Cardiac muscle cell (in vitro differentiated cells and primary cell): ENCODE measurements around the gene LRRC4C. TPM values are rescaled to one million over a fixed set of nuclear protein-coding genes. Genes with fewer than 3 reads are reported as not detected.

Experiments
- DNase-seq, 2 donors: peaks; one replicate each; pipeline versions ENCODE4 v3.0.0 to v3.0.0-alpha.2; 2010 to 2017; ENCODE audit warnings: low read depth in 1 of 2, low spot score in 1 of 2
- H3K27ac ChIP-seq: fragments of 200-600 bp; sonication (generic); 2 replicates; pipeline ENCODE4 v1.5.1; 2016
- H3K27me3 ChIP-seq: fragments of 200-600 bp; sonication (generic); 2 replicates; pipeline ENCODE4 v1.6.0; 2016; ENCODE audit warnings: control low read depth
- H3K36me3 ChIP-seq: fragments of 200-600 bp; sonication (generic); 2 replicates; pipeline ENCODE4 v1.5.1; 2016; ENCODE audit warnings: control low read depth
- H3K4me1 ChIP-seq: fragments of 200-600 bp; sonication (generic); 2 replicates; pipeline ENCODE4 v1.8.1; 2017; ENCODE audit warnings: low read depth, mild to moderate bottlenecking, mixed run types
- H3K4me3 ChIP-seq: fragments of 200-600 bp; sonication (generic); 2 replicates; pipeline ENCODE4 v1.5.1; 2016; ENCODE audit warnings: mild to moderate bottlenecking
- H3K9me3 ChIP-seq: fragments of 200-600 bp; sonication (generic); 2 replicates; pipeline ENCODE4 v1.5.1; 2017; ENCODE audit warnings: low read depth, mild to moderate bottlenecking, control low read depth
- polyA plus RNA-seq: library from polyadenylated mRNA; unstranded; fragments of >200 nt; fragmentation: Nextera tagmentation; extraction: Ambion mirVana; gene quantifications from 2 replicates; pipeline ENCODE4 v1.2.1, GENCODE V29; 2016
- total RNA-seq: library from RNA; depleted of rRNA; stranded (reverse); fragments of >200 nt; gene quantifications from 2 replicates; pipeline ENCODE4 v1.2.3, GENCODE V29; 2016
- TF ChIP-seq, protein P1 (sequence below): IDR thresholded peaks from 2 replicates; pipeline ENCODE4 v1.5.1; 2012; ENCODE audit warnings: low read depth, mild to moderate bottlenecking, low read length

LRRC4C gene
- total and polyA plus RNA-seq, 2 experiments from 2014 or later: 0.66 to 0.77 TPM

DNA sequence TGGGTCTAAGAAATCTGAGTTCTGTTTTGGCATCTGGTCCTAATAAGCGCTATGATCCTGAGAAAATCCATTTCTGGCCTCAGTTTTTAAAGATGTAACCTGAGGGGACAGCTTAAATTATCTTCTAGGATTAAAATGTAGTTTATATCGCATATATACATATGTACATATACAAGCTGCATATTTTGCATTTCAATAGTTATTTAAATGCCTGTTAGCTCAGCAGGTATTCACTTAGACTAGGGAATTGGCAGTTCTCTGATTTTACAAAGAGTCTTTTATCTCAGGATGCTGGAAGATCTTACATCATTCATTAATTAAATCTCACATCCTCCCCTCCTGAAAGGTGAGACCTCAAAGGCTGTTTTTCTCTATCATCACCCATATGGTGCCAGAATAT is 1232.8 kb downstream of the LRRC4C start:
- Histone ChIP-seq H3K27me3 (no peaks in the 10 kb centered on the region), H3K27ac (no peak overlapping the region), H3K36me3 (no peaks in the 10 kb centered on the region), H3K9me3 (no peaks in the 10 kb centered on the region), H3K4me1 (peaks cover 15% of the 10 kb centered on the region), H3K4me3 (no peak overlapping the region)
- DNase-seq: no peak
- TF ChIP-seq, protein P1, sequence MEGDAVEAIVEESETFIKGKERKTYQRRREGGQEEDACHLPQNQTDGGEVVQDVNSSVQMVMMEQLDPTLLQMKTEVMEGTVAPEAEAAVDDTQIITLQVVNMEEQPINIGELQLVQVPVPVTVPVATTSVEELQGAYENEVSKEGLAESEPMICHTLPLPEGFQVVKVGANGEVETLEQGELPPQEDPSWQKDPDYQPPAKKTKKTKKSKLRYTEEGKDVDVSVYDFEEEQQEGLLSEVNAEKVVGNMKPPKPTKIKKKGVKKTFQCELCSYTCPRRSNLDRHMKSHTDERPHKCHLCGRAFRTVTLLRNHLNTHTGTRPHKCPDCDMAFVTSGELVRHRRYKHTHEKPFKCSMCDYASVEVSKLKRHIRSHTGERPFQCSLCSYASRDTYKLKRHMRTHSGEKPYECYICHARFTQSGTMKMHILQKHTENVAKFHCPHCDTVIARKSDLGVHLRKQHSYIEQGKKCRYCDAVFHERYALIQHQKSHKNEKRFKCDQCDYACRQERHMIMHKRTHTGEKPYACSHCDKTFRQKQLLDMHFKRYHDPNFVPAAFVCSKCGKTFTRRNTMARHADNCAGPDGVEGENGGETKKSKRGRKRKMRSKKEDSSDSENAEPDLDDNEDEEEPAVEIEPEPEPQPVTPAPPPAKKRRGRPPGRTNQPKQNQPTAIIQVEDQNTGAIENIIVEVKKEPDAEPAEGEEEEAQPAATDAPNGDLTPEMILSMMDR: no peak

DNA sequence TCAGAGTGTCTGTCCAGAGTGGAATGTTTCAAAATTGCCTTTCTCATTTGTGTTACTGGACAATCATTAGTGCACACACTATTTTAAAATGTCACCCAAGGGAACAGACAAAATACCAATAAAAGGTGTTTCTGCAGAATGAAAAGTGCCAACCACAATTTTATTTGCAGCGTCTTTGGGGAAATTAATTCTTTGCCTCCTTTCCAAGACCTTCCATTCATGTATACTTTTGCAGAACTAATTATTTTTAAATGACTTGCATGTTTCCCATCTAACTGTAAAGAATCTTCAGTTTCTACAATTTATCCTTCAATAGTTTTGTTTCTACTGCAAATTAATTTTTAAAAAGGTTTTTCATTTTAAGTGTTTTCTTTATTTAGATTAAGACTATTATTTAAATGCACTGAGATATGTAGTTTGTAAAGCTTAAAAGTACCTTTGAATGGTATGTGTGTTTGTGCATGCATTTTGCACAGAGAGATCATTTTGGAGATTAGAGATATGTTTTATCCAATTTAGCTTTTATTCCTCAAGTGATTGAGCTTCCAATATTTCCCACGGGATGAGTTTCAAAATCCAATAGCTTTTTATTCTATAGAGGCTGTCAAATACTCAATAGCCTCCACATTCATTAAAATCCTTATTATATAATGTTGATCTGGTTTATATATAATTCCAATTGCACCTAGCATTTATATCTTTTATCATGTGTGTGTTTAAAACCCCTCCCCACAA is 1235.7 kb downstream of the LRRC4C start:
- peaks cover 15% of the 10 kb centered on the region for H3K4me1 ChIP-seq
- no peaks in the 10 kb centered on the region for H3K36me3 ChIP-seq
- H3K27ac ChIP-seq: no peak overlapping the region
- H3K9me3 ChIP-seq: no peaks in the 10 kb centered on the region
- H3K27me3 ChIP-seq: no peaks in the 10 kb centered on the region
- TF ChIP-seq, protein P1: no peak
- H3K4me3 ChIP-seq: no peak overlapping the region
- no peak for DNase-seq

DNA sequence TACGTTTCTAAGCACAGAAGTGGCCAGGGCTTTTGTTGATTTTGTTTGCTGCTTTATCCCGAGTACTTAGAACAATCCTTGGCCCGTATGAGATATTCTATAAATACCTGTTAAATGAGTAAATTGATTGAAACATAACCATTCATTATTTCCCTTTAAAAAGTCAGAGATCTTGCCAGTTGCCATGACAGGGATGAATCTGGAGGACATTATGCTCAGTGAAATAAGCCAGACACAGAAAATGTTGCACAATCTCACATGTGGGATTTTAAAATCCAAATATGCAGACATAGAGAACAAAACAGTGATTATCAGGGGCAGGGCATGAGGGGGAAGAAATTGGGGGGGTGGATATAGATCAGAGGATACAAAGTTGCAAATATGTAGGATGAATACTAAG is 1240.1 kb downstream of the LRRC4C start:
- no peak for DNase-seq
- H3K4me3 ChIP-seq: no peak overlapping the region
- TF ChIP-seq, protein P1: no peak
- no peaks in the 10 kb centered on the region for H3K9me3 ChIP-seq
- H3K4me1 ChIP-seq: peaks cover 15% of the 10 kb centered on the region
- no peak overlapping the region for H3K27ac ChIP-seq
- no peaks in the 10 kb centered on the region for H3K27me3 ChIP-seq
- no peaks in the 10 kb centered on the region for H3K36me3 ChIP-seq

DNA sequence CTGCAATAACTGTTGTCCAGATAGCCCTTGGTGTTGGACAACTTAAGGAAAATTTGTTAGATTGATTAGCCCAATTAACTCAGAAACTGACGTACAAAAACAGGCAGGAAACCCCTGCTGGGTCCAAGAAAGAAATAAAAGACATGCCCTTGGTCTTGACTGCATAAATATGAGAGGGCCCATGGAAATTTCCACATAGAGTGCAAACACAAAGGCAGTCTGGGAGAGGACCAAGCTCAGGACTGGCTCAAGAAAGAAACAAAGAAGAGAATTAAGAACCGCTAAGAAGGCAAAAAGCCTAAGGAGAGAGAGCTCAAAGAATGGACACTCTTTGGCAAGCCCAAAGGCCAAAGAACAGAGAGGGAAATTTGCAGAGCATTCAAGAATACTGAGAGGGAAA is 1243.9 kb downstream of the LRRC4C start:
- no peak overlapping the region for H3K4me3 ChIP-seq

DNA sequence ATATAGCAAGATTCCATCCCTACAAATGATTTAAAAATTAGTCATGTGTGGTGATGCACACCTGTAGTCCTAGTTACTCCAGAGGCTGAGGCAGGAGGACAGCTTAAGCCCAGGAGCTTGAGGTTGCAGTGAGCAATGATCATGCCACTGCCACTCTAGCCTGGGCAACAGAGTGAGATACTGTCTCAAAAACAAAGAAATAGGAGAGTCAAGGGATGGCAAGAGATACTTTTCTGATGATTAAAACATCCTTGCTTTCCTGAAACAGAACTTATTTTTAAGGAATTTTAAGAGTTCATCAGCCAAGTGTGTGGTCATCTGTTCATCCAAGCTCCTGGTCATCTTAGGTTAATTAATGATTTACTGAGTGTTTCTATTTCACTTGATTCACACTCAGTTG is 1252.0 kb downstream of the LRRC4C start:
- Histone ChIP-seq H3K36me3 (no peaks in the 10 kb centered on the region), H3K9me3 (no peaks in the 10 kb centered on the region), H3K4me3 (no peak overlapping the region), H3K27me3 (no peaks in the 10 kb centered on the region), H3K4me1 (no peaks in the 10 kb centered on the region), H3K27ac (no peak overlapping the region)
- TF ChIP-seq, protein P1: no peak
- no peak for DNase-seq

More for the DNA sequence above, 1243.9 kb downstream of the LRRC4C start:
- Histone ChIP-seq H3K4me1 (no peaks in the 10 kb centered on the region), H3K27ac (no peak overlapping the region), H3K36me3 (no peaks in the 10 kb centered on the region), H3K27me3 (no peaks in the 10 kb centered on the region), H3K9me3 (no peaks in the 10 kb centered on the region)
- TF ChIP-seq, protein P1: no peak
- no peak for DNase-seq
